Measurements from ENCODE around the gene DNAJB14. TPM values are rescaled to one million over a fixed set of nuclear protein-coding genes. Genes with fewer than 3 reads are reported as not detected.

The DNAJB14 gene
- total RNA-seq, 2 donors from 2014 or later: 35.6 to 45.2 TPM

GRCh38 chr4:99847362-99847976, 98.9 kb downstream of the DNAJB14 start:
- intact Hi-C loops (cut with DNase I): loop anchor here in 1 of 2 donors (5.0 kb wide), 1 partner anchor 355 kb away; no protein-coding TSS in a partner anchor
- DNase-seq (ENCODE audit: low spot score): no peak

- no peak for DNase-seq (ENCODE audit: low spot score)
- intact Hi-C loops (cut with DNase I): loop anchor here in 1 of 2 donors (5.0 kb wide), 1 partner anchor 355 kb away; no protein-coding TSS in a partner anchor
Observed at GRCh38 chr4:99846891-99847290, 99.5 kb downstream of the DNAJB14 start.

Other genes starting within 250 kb of the DNAJB14 start
- gene DAPP1, start 129.8 kb downstream of the DNAJB14 start, total RNA-seq: 1 to 10 TPM; 1.7 to 2.8 TPM
- gene LAMTOR3, start 52.2 kb downstream of the DNAJB14 start, total RNA-seq: 10 to 100 TPM; 26.1 to 30.6 TPM
- gene H2AZ1, start 3.7 kb upstream of the DNAJB14 start, total RNA-seq: 100 to 1,000 TPM in 1 of 2 donors, 10 to 100 TPM in 1; 69.9 to 105 TPM
- 1 to 10 TPM; 4.4 to 9.8 TPM for gene DDIT4L, start 243.8 kb upstream of the DNAJB14 start, total RNA-seq